ENCODE results near the gene CCNJL. TPM values are rescaled to one million over a fixed set of nuclear protein-coding genes. Genes with fewer than 3 reads are reported as not detected.

The CCNJL gene
- polyA plus RNA-seq, 1 donor (not counting 4 experiments of a cell fraction or from before 2014, with no cell fraction given) = 1.6 TPM

GRCh38 chr5:160260006-160260775, 52.2 kb downstream of the CCNJL start:
- Histone ChIP-seq H3K79me2 (ENCODE audit: control insufficient read depth, insufficient read depth, low read length) (no peaks in the 10 kb centered on the region), H3K4me3 (ENCODE audit: control insufficient read depth in 2 of 3, extremely low read depth in 1 of 3, insufficient read depth in 2 of 3, low read depth in 1 of 3, low read length in 3 of 3) (no peak overlapping the region), H3K4me2 (ENCODE audit: control insufficient read depth, extremely low read depth, insufficient read depth, low read depth, low read length) (no peak overlapping the region), H3K36me3 (ENCODE audit: control insufficient read depth in 2 of 2, extremely low read depth in 1 of 2, insufficient read depth in 2 of 2, low read length in 2 of 2) (no peaks in the 10 kb centered on the region), H3K27ac (ENCODE audit: control insufficient read depth, insufficient read depth, low read length) (no peak overlapping the region), H3K9ac (ENCODE audit: control insufficient read depth, extremely low read depth, insufficient read depth, low read length) (no peak overlapping the region), H3K9me3 (ENCODE audit: control insufficient read depth, low read depth, low read length) (no peaks in the 10 kb centered on the region), H3K9me1 (ENCODE audit: control insufficient read depth, extremely low read depth, insufficient read depth, low read length) (no peaks in the 10 kb centered on the region), H3K4me1 (ENCODE audit: control insufficient read depth, extremely low read depth, insufficient read depth, low read length) (no peaks in the 10 kb centered on the region), H3K27me3 (ENCODE audit: control insufficient read depth, extremely low read depth, insufficient read depth, low read length) (no peaks in the 10 kb centered on the region), H2AFZ (ENCODE audit: control insufficient read depth, low read length) (no peak overlapping the region), H4K20me1 (ENCODE audit: control insufficient read depth, extremely low read depth, insufficient read depth, low read length) (no peaks in the 10 kb centered on the region)
- DNase-seq (ENCODE audit: low read depth, low spot score) = no peak
- TF ChIP-seq CTCF (optimal IDR thresholded peaks at IDR 0.05 in 1 of 3, IDR thresholded peaks at IDR 0.05 in 1 of 3, conservative IDR thresholded peaks at IDR 0.05 in 1 of 3; ENCODE audit: extremely low read depth in 1 of 3, insufficient read depth in 2 of 3, low read length in 3 of 3) (no peak), EZH2 (IDR thresholded peaks at IDR 0.05; ENCODE audit: low read length) (no peak)
- FAIRE-seq = no peak
- dilution Hi-C loops (cut with MboI; ENCODE audit: extremely low pct_ligation_motif_present, low sequenced_read_pairs) = no loop called here

GRCh38 chr5:160259341-160259740, 53.0 kb downstream of the CCNJL start:
- Histone ChIP-seq H3K9me3 (ENCODE audit: control insufficient read depth, low read depth, low read length) (no peaks in the 10 kb centered on the region), H4K20me1 (ENCODE audit: control insufficient read depth, extremely low read depth, insufficient read depth, low read length) (no peaks in the 10 kb centered on the region), H3K27ac (ENCODE audit: control insufficient read depth, insufficient read depth, low read length) (no peak overlapping the region), H3K4me3 (ENCODE audit: control insufficient read depth in 2 of 3, extremely low read depth in 1 of 3, insufficient read depth in 2 of 3, low read depth in 1 of 3, low read length in 3 of 3) (no peak overlapping the region), H3K4me2 (ENCODE audit: control insufficient read depth, extremely low read depth, insufficient read depth, low read depth, low read length) (no peak overlapping the region), H3K79me2 (ENCODE audit: control insufficient read depth, insufficient read depth, low read length) (no peaks in the 10 kb centered on the region), H3K27me3 (ENCODE audit: control insufficient read depth, extremely low read depth, insufficient read depth, low read length) (no peaks in the 10 kb centered on the region), H3K9ac (ENCODE audit: control insufficient read depth, extremely low read depth, insufficient read depth, low read length) (no peak overlapping the region), H2AFZ (ENCODE audit: control insufficient read depth, low read length) (no peak overlapping the region), H3K36me3 (ENCODE audit: control insufficient read depth in 2 of 2, extremely low read depth in 1 of 2, insufficient read depth in 2 of 2, low read length in 2 of 2) (peaks cover 0 to 2% of the 10 kb centered on the region in 2 experiments), H3K4me1 (ENCODE audit: control insufficient read depth, extremely low read depth, insufficient read depth, low read length) (no peaks in the 10 kb centered on the region), H3K9me1 (ENCODE audit: control insufficient read depth, extremely low read depth, insufficient read depth, low read length) (no peaks in the 10 kb centered on the region)
- DNase-seq (ENCODE audit: low read depth, low spot score) (no peak), FAIRE-seq (no peak)
- TF ChIP-seq EZH2 (IDR thresholded peaks at IDR 0.05; ENCODE audit: low read length) (no peak), CTCF (optimal IDR thresholded peaks at IDR 0.05 in 1 of 3, IDR thresholded peaks at IDR 0.05 in 1 of 3, conservative IDR thresholded peaks at IDR 0.05 in 1 of 3; ENCODE audit: extremely low read depth in 1 of 3, insufficient read depth in 2 of 3, low read length in 3 of 3) (no peak)
- dilution Hi-C loops (cut with MboI; ENCODE audit: extremely low pct_ligation_motif_present, low sequenced_read_pairs) = no loop called here

Data from keratinocyte (primary cell).